LNCaP clone FGC (cell line): ENCODE measurements around the gene CMKLR1.

Source experiments
- DNase-seq: peaks from one replicate; pipeline ENCODE4 v3.0.0-alpha.2; 2011; ENCODE audit warnings: low read depth
- H3K4me3 ChIP-seq: 2 replicates; pipeline ENCODE4 v1.5.1; 2011; ENCODE audit warnings: mild to moderate bottlenecking, low read depth, low read length, control low read depth
- CTCF ChIP-seq: IDR thresholded peaks from 2 replicates; pipeline ENCODE4 v1.5.1; 2012; ENCODE audit warnings: mild to moderate bottlenecking; ENCODE audit not compliant: control insufficient read depth, insufficient read depth; ENCODE audit errors: extremely low read depth

The CMKLR1 gene

GRCh38 chr12:108379823-108380222 lies 40.7 kb upstream of the CMKLR1 start:
- TF ChIP-seq CTCF: no peak
- H3K4me3 ChIP-seq: no peak overlapping the region
- DNase-seq: no peak

GRCh38 chr12:108378926-108379325 lies 39.8 kb upstream of the CMKLR1 start:
- TF ChIP-seq CTCF: no peak
- DNase-seq: no peak
- H3K4me3 ChIP-seq: no peak overlapping the region

GRCh38 chr12:108377260-108377659 lies 38.1 kb upstream of the CMKLR1 start:
- H3K4me3 ChIP-seq: no peak overlapping the region
- no peak for DNase-seq

GRCh38 chr12:108375986-108376663 lies 37.0 kb upstream of the CMKLR1 start:
- no peak for DNase-seq
- TF ChIP-seq CTCF: no peak

More at GRCh38 chr12:108377260-108377659, 38.1 kb upstream of the CMKLR1 start:
- TF ChIP-seq CTCF: no peak

GRCh38 chr12:108374596-108375320 lies 35.6 kb upstream of the CMKLR1 start:
- TF ChIP-seq CTCF: no peak
- H3K4me3 ChIP-seq: no peak overlapping the region
- DNase-seq: no peak

More at GRCh38 chr12:108375986-108376663, 37.0 kb upstream of the CMKLR1 start:
- no peak overlapping the region for H3K4me3 ChIP-seq

GRCh38 chr12:108373111-108373510 lies 34.0 kb upstream of the CMKLR1 start:
- no peak for TF ChIP-seq CTCF
- no peak overlapping the region for H3K4me3 ChIP-seq
- DNase-seq: no peak
